SH-SY5Y (cell line): ENCODE results near the gene RNF217.

Source experiments
- GATA2 ChIP-seq: IDR thresholded peaks from 2 replicates; pipeline ENCODE4 v1.6.1; 2011; ENCODE audit warnings: mild to moderate bottlenecking, low read depth, low read length
- GATA3 ChIP-seq: IDR thresholded peaks from 2 replicates; pipeline ENCODE4 v1.6.1; 2011; ENCODE audit warnings: low read depth, mild to moderate bottlenecking, low read length, moderate library complexity

GRCh38 chr6:124947971-124948451 lies 14.2 kb upstream of the RNF217 start:
- no peak for TF ChIP-seq GATA3
- TF ChIP-seq GATA2 = no peak
